WTC11 (cell line): Measurements from ENCODE around the gene LRMDA. TPM values are rescaled to one million over a fixed set of nuclear protein-coding genes. Genes with fewer than 3 reads are reported as not detected.

Experiments
- ATAC-seq: fragments of 200-7000 bp; cut with Tn5 transposase; 2 replicates; pipeline ENCODE4 v1.10.0; 2021; ENCODE audit warnings: mild to moderate bottlenecking, moderate library complexity
- CTCF ChIA-PET: fragments of 300-600 bp; sonication (Branson Sonifier 250); formaldehyde crosslinking; loops from one replicate; lab custom pipeline; 2021; ENCODE audit warnings: antibody characterized with exemption; lab: Charles Lee
- POLR2A ChIA-PET: fragments of 350-600 bp; sonication (Branson Sonifier 250); formaldehyde crosslinking; loops from one replicate; lab custom pipeline; 2021; ENCODE audit warnings: antibody characterized with exemption; lab: Charles Lee
- DNase-seq: peaks from one replicate; pipeline ENCODE4 v3.0.0; 2021; ENCODE audit warnings: low spot score
- H3K27ac Mint-ChIP-seq: 2 replicates; pipeline ENCODE4 v1.8.0; 2021; ENCODE audit warnings: mixed read lengths
- H3K27me3 Mint-ChIP-seq: 2 replicates; pipeline ENCODE4 v1.8.0; 2021; ENCODE audit warnings: low read depth, mild to moderate bottlenecking, moderate library complexity, mixed read lengths
- H3K36me3 Mint-ChIP-seq: 2 replicates; pipeline ENCODE4 v1.8.0; 2021; ENCODE audit warnings: mixed read lengths
- H3K4me1 Mint-ChIP-seq: 2 replicates; pipeline ENCODE4 v1.8.0; 2022; ENCODE audit warnings: mixed read lengths
- H3K4me3 Mint-ChIP-seq: 2 replicates; pipeline ENCODE4 v1.8.0; 2021; ENCODE audit warnings: mild to moderate bottlenecking, moderate library complexity, mixed read lengths
- H3K9me3 Mint-ChIP-seq: 2 replicates; pipeline ENCODE4 v1.8.0; 2021; ENCODE audit warnings: mixed read lengths
- AR ChIP-seq: fragments of 250-450 bp; sonication (Bioruptor Pico); IDR thresholded peaks from 2 replicates; pipeline ENCODE4 v1.9.0; 2021; ENCODE audit warnings: mild to moderate bottlenecking
- ATF2 ChIP-seq: sonication (generic); formaldehyde crosslinking; IDR thresholded peaks from 2 replicates; pipeline ENCODE4 v1.8.1; 2022; ENCODE audit warnings: low read depth, missing genetic modification reagents, borderline replicate concordance
- ATF3 ChIP-seq: sonication (generic); formaldehyde crosslinking; conservative IDR thresholded peaks from 2 replicates; pipeline ENCODE4 v1.8.1; 2022; ENCODE audit warnings: mild to moderate bottlenecking, missing genetic modification reagents
- CDX4 ChIP-seq: fragments of 250-450 bp; sonication (Bioruptor Pico); IDR thresholded peaks from 2 replicates; pipeline ENCODE4 v1.9.0; 2021; ENCODE audit warnings: moderate library complexity, mild to moderate bottlenecking, inconsistent platforms, borderline replicate concordance
- E2F4 ChIP-seq: sonication (generic); formaldehyde crosslinking; IDR thresholded peaks from 2 replicates; pipeline ENCODE4 v1.8.1; 2022; ENCODE audit warnings: low read depth, mild to moderate bottlenecking, moderate library complexity, missing genetic modification reagents, borderline replicate concordance
- E2F5 ChIP-seq: sonication (generic); formaldehyde crosslinking; IDR thresholded peaks from 2 replicates; pipeline ENCODE4 v1.8.1; 2022; ENCODE audit warnings: mild to moderate bottlenecking, moderate library complexity, missing genetic modification reagents
- GRHL2 ChIP-seq: fragments of 250-450 bp; sonication (Bioruptor Pico); IDR thresholded peaks from 2 replicates; pipeline ENCODE4 v1.8.0; 2022; ENCODE audit warnings: mild to moderate bottlenecking, moderate library complexity; ENCODE audit not compliant: insufficient replicate concordance, severe bottlenecking
- HMGXB4 ChIP-seq: sonication (generic); formaldehyde crosslinking; IDR thresholded peaks from 2 replicates; pipeline ENCODE4 v1.8.1; 2023; ENCODE audit warnings: mild to moderate bottlenecking, moderate library complexity, missing genetic modification reagents
- JUN ChIP-seq: sonication (generic); formaldehyde crosslinking; IDR thresholded peaks from 2 replicates; pipeline ENCODE4 v1.8.0; 2023; ENCODE audit warnings: mild to moderate bottlenecking, missing genetic modification reagents
- MYBL2 ChIP-seq: sonication (generic); formaldehyde crosslinking; IDR thresholded peaks from 2 replicates; pipeline ENCODE4 v1.8.1; 2023; ENCODE audit warnings: mild to moderate bottlenecking, moderate library complexity, missing genetic modification reagents
- NFATC4 ChIP-seq: fragments of 250-450 bp; sonication (Bioruptor Pico); IDR thresholded peaks from 2 replicates; pipeline ENCODE4 v1.9.0; 2021; ENCODE audit warnings: mild to moderate bottlenecking
- NR2C2 ChIP-seq: sonication (generic); formaldehyde crosslinking; IDR thresholded peaks from 2 replicates; pipeline ENCODE4 v1.8.0; 2022; ENCODE audit warnings: mild to moderate bottlenecking, missing genetic modification reagents
- OVOL2 ChIP-seq: fragments of 250-450 bp; sonication (Bioruptor Pico); IDR thresholded peaks from 2 replicates; pipeline ENCODE4 v1.9.0; 2021; ENCODE audit warnings: mild to moderate bottlenecking, borderline replicate concordance
- PREB ChIP-seq: sonication (generic); formaldehyde crosslinking; IDR thresholded peaks from 2 replicates; pipeline ENCODE4 v1.8.1; 2022; ENCODE audit warnings: mild to moderate bottlenecking, missing genetic modification reagents, moderate library complexity, borderline replicate concordance
- SOX15 ChIP-seq: fragments of 250-450 bp; sonication (Bioruptor Pico); IDR thresholded peaks from 2 replicates; pipeline ENCODE4 v1.9.0; 2021; ENCODE audit warnings: mild to moderate bottlenecking
- ZNF121 ChIP-seq: sonication (generic); formaldehyde crosslinking; IDR thresholded peaks from 2 replicates; pipeline ENCODE4 v1.8.0; 2023; ENCODE audit warnings: missing genetic modification reagents
- ZNF138 ChIP-seq: sonication (generic); formaldehyde crosslinking; conservative IDR thresholded peaks from 2 replicates; pipeline ENCODE4 v1.8.1; 2022; ENCODE audit warnings: mild to moderate bottlenecking, moderate library complexity, missing genetic modification reagents
- ZNF232 ChIP-seq: sonication (generic); formaldehyde crosslinking; IDR thresholded peaks from 2 replicates; pipeline ENCODE4 v1.8.0; 2022; ENCODE audit warnings: mild to moderate bottlenecking, missing genetic modification reagents
- ZNF425 ChIP-seq: fragments of 250-450 bp; sonication (Bioruptor Pico); conservative IDR thresholded peaks from 2 replicates; pipeline ENCODE4 v1.9.0; 2021; ENCODE audit warnings: mild to moderate bottlenecking
- total RNA-seq: library from RNA; stranded (reverse); gene quantifications from 3 replicates; pipeline ENCODE4 v1.2.3, GENCODE V29; 2021

LRMDA gene
- total RNA-seq, 1 experiment from 2014 or later: 0.92 TPM

- no peak overlapping the region for H3K4me3 Mint-ChIP-seq
- no peak overlapping the region for H3K27ac Mint-ChIP-seq
- no peaks in the 10 kb centered on the region for H3K9me3 Mint-ChIP-seq
- ATAC-seq: no peak
- no peak for DNase-seq
- ChIA-PET CTCF (no interaction called here), POLR2A (no interaction called here)
- TF ChIP-seq ZNF138 (CRISPR knock-in tag): no peak
- no peak for TF ChIP-seq OVOL2 (CRISPR knock-in tag)
- TF ChIP-seq ZNF232 (CRISPR knock-in tag): no peak
- TF ChIP-seq ATF3 (CRISPR knock-in tag): no peak
- TF ChIP-seq JUN (CRISPR knock-in tag): no peak
- no peaks in the 10 kb centered on the region for H3K36me3 Mint-ChIP-seq
- 0 out of 2 replicates have a peak, but pooled peaks cover 4% of the 10 kb centered on the region for H3K4me1 Mint-ChIP-seq
- H3K27me3 Mint-ChIP-seq: 0 out of 2 replicates have a peak, but pooled peaks cover 5% of the 10 kb centered on the region
Measured at GRCh38 chr10:76543655-76544054, 1112.2 kb downstream of the LRMDA start.

GRCh38 chr10:76544789-76545188 lies 1113.4 kb downstream of the LRMDA start:
- Mint-ChIP-seq H3K4me1 (0 out of 2 replicates have a peak, but pooled peaks cover 4% of the 10 kb centered on the region), H3K27me3 (0 out of 2 replicates have a peak, but pooled peaks cover 5% of the 10 kb centered on the region), H3K36me3 (no peaks in the 10 kb centered on the region), H3K9me3 (no peaks in the 10 kb centered on the region), H3K27ac (no peak overlapping the region), H3K4me3 (no peak overlapping the region)
- no peak for ATAC-seq
- no peak for TF ChIP-seq E2F4 (CRISPR knock-in tag)
- TF ChIP-seq ZNF121 (CRISPR knock-in tag): no peak
- TF ChIP-seq SOX15 (CRISPR knock-in tag): no peak
- TF ChIP-seq NR2C2: no peak
- TF ChIP-seq GRHL2 (CRISPR knock-in tag): no peak
- no peak for TF ChIP-seq NFATC4 (CRISPR knock-in tag)
- no peak for TF ChIP-seq HMGXB4 (CRISPR knock-in tag)
- TF ChIP-seq AR: no peak
- TF ChIP-seq ATF2 (CRISPR knock-in tag): no peak
- TF ChIP-seq OVOL2 (CRISPR knock-in tag): no peak
- no peak for TF ChIP-seq MYBL2 (CRISPR knock-in tag)
- no peak for TF ChIP-seq PREB (CRISPR knock-in tag)
- no peak for TF ChIP-seq CDX4 (CRISPR knock-in tag)
- no peak for TF ChIP-seq ZNF425
- no peak for TF ChIP-seq ZNF232 (CRISPR knock-in tag)
- TF ChIP-seq ATF3 (CRISPR knock-in tag): no peak
- no peak for TF ChIP-seq E2F5 (CRISPR knock-in tag)
- ChIA-PET CTCF (interaction anchor here (0.6 to 1.6 kb wide), 3 partner anchors 229 to 460 kb away, joined by 3 to 5 read pairs (median 3); no protein-coding TSS in a partner anchor), POLR2A (no interaction called here)
- no peak for DNase-seq
